GM12891 (cell line): ENCODE measurements around the gene PDYN.

Source experiments
- POLR2A ChIP-seq: IDR thresholded peaks from 2 replicates; pipeline ENCODE4 v1.6.1; 2011; ENCODE audit warnings: low read depth, low read length, control low read depth
- POLR2AphosphoS5 ChIP-seq: IDR thresholded peaks from 2 replicates; pipeline ENCODE4 v1.6.1; 2011; ENCODE audit warnings: low read depth, low read length, control low read depth

DNA sequence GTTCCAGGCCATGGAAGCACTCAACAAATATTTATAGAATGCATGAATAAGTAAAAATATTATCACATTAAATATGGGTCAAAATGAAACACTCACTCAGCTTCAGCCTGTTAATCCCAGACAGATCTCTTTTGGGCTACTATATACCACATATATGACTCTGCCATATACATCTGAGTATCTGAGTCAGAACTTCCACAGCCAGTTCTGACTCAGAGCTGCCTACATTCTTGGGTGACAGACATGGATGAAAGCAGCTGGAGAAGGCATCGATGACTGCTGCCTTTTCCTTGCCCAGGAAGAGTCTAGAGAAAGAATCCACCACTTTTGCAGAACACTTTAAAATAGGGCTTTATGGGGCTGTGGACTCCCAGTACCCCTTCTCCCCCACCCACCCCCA lies 11.5 kb upstream of the PDYN start:
- TF ChIP-seq POLR2A, result no peak
- no peak for TF ChIP-seq POLR2AphosphoS5
